HG03460 (cell line): ENCODE data around the gene MTREX.

ENCODE experiments used
- ATAC-seq: cut with Tn5 transposase; IDR thresholded peaks from one replicate; pipeline ENCODE4 v1.9.1; 2021; ENCODE audit not compliant: unreplicated experiment

MTREX gene

GRCh38 chr5:55467862-55468551, 160.2 kb downstream of the MTREX start:
- no peak for ATAC-seq

GRCh38 chr5:55469839-55470238, 162.1 kb downstream of the MTREX start:
- no peak for ATAC-seq

DNA sequence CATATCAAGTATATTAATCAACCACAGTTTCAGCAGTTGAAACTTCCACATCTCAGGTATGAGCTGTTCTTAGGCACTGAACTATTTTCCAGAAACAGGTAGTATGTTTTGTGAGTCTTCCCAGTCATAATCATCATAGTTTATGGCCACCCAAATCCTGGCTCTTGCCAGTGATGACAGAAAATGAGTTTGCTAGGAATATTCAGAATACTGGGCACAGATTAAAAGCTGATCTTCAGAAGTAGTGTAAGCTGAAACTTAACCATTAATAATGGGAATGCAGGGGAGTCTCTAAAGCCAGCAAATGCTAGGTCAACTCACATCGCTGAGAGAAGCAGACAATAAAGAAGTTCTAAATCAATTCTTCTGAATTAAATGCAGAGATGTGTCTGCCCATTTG, 162.5 kb downstream of the MTREX start:
- ATAC-seq, result no peak

DNA sequence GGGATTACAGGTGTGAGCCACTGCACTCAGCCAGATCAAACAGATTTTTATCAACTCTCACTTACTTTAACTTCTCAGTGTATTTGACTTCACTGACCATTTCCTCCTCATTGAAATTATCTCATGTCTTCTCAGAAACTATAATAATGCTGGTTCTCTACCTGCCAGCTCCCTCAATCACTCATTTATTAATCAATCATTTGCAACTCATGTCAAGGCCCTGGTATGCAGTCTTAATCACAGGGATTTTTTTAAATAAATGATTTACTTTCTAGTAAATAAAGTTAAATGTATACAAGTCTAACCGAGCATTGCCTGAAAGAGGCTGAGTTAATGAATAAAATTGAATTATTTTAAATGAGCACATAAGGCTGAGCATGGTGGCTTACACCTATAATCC, 163.7 kb downstream of the MTREX start:
- ATAC-seq, result no peak

GRCh38 chr5:55472642-55473041, 164.9 kb downstream of the MTREX start:
- no peak for ATAC-seq
